PC-3 (cell line): ENCODE data around the gene NFKB1.

Source experiments
- EZH2phosphoT487 ChIP-seq: fragments of 300-600 bp; sonication (generic); IDR thresholded peaks from 2 replicates; pipeline ENCODE4 v1.6.1; 2018; ENCODE audit warnings: mild to moderate bottlenecking, antibody characterized with exemption, low read length, borderline replicate concordance
- TF ChIP-seq, protein P1 (sequence below): fragments of 300-600 bp; sonication (generic); conservative IDR thresholded peaks from 2 replicates; pipeline ENCODE4 v1.5.1; 2017; ENCODE audit warnings: antibody characterized with exemption, low read depth, mild to moderate bottlenecking, low read length

DNA sequence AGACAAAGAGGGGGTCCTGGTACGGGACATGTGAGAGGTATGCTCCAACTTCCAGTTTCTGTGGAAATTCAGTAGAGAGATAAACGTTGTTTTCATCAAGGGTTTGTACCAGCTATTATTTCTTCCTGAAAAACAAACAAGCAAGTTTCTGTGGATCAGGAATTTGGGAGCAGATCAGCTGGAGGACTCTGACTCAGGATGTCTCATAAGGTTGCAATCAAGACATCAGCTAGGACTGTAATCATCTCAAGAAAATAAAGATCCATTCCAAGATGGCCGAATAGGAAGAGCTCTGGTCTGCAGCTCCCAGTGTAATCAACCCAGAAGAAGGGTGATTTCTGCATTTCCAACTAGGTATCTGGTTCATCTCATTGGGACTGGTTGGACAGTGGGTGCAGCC is 23.5 kb upstream of the NFKB1 start:
- TF ChIP-seq, protein P1, sequence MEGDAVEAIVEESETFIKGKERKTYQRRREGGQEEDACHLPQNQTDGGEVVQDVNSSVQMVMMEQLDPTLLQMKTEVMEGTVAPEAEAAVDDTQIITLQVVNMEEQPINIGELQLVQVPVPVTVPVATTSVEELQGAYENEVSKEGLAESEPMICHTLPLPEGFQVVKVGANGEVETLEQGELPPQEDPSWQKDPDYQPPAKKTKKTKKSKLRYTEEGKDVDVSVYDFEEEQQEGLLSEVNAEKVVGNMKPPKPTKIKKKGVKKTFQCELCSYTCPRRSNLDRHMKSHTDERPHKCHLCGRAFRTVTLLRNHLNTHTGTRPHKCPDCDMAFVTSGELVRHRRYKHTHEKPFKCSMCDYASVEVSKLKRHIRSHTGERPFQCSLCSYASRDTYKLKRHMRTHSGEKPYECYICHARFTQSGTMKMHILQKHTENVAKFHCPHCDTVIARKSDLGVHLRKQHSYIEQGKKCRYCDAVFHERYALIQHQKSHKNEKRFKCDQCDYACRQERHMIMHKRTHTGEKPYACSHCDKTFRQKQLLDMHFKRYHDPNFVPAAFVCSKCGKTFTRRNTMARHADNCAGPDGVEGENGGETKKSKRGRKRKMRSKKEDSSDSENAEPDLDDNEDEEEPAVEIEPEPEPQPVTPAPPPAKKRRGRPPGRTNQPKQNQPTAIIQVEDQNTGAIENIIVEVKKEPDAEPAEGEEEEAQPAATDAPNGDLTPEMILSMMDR = no peak
- TF ChIP-seq EZH2phosphoT487 = no peak
